GM23338 (cell line): ENCODE measurements around the gene S1PR2. TPM values are rescaled to one million over a fixed set of nuclear protein-coding genes. Genes with fewer than 3 reads are reported as not detected.

Experiments
- ATAC-seq: fragments of 200-7000 bp; cut with Tn5 transposase; 3 replicates; pipeline ENCODE4 v1.9.1; 2020
- DNase-seq: peaks from one replicate; pipeline ENCODE4 v3.0.0-alpha.2; 2015; ENCODE audit warnings: low spot score
- H2AFZ ChIP-seq: fragments of 200-600 bp; sonication (generic); 2 replicates; pipeline ENCODE4 v1.8.0; 2016; ENCODE audit warnings: antibody characterized with exemption, mild to moderate bottlenecking, moderate library complexity
- H3F3A ChIP-seq: fragments of 200-600 bp; sonication (generic); replicated peaks from 2 replicates; pipeline ENCODE4 v1.8.0; 2017; ENCODE audit warnings: antibody characterized with exemption, mixed run types, low read depth
- H3K27ac ChIP-seq: fragments of 200-600 bp; sonication (generic); 2 replicates; pipeline ENCODE4 v1.6.1; 2016; ENCODE audit warnings: low read depth
- H3K27me3 ChIP-seq: fragments of 200-600 bp; sonication (generic); 2 replicates; pipeline ENCODE4 v1.8.0; 2016; ENCODE audit warnings: mild to moderate bottlenecking, mixed run types, moderate library complexity; ENCODE audit not compliant: insufficient read depth
- H3K36me3 ChIP-seq: fragments of 200-600 bp; sonication (generic); 2 replicates; pipeline ENCODE4 v1.8.0; 2016; ENCODE audit warnings: mild to moderate bottlenecking; ENCODE audit not compliant: insufficient read depth
- H3K4me1 ChIP-seq: fragments of 200-600 bp; sonication (generic); 2 replicates; pipeline ENCODE4 v1.8.0; 2016; ENCODE audit warnings: mild to moderate bottlenecking, moderate library complexity; ENCODE audit not compliant: insufficient read depth
- H3K4me2 ChIP-seq: fragments of 200-600 bp; sonication (generic); 2 replicates; pipeline ENCODE4 v1.7.1; 2017; ENCODE audit warnings: mixed run types
- H3K4me3 ChIP-seq: fragments of 200-600 bp; sonication (generic); 2 replicates; pipeline ENCODE4 v1.6.1; 2016; ENCODE audit warnings: mixed run types
- H3K79me2 ChIP-seq: fragments of 200-600 bp; sonication (generic); replicated peaks from 2 replicates; pipeline ENCODE4 v1.8.0; 2017; ENCODE audit warnings: mild to moderate bottlenecking; ENCODE audit not compliant: insufficient read depth
- H3K9me2 ChIP-seq: fragments of 200-600 bp; sonication (generic); 2 replicates; pipeline ENCODE4 v1.8.0; 2017; ENCODE audit not compliant: insufficient read depth
- H4K20me1 ChIP-seq: fragments of 200-600 bp; sonication (generic); replicated peaks from 2 replicates; pipeline ENCODE4 v1.8.0; 2017; ENCODE audit warnings: mild to moderate bottlenecking; ENCODE audit not compliant: insufficient read depth
- H3K27ac Mint-ChIP-seq: 2 replicates; pipeline ENCODE4 v1.8.0; 2020; ENCODE audit warnings: inconsistent platforms, mild to moderate bottlenecking, moderate library complexity, mixed read lengths
- H3K27me3 Mint-ChIP-seq: 3 replicates; pipeline ENCODE4 v1.8.0; 2022; ENCODE audit warnings: low read depth, mild to moderate bottlenecking, moderate library complexity, mixed read lengths, inconsistent platforms; ENCODE audit not compliant: insufficient read depth, poor library complexity
- H3K36me3 Mint-ChIP-seq: 3 replicates; pipeline ENCODE4 v1.8.0; 2021; ENCODE audit warnings: low read depth, mild to moderate bottlenecking, inconsistent platforms, moderate library complexity, mixed read lengths
- H3K4me1 Mint-ChIP-seq: 3 replicates; pipeline ENCODE4 v1.8.0; 2020; ENCODE audit warnings: mild to moderate bottlenecking, inconsistent platforms, mixed read lengths
- H3K4me3 Mint-ChIP-seq: 3 replicates; pipeline ENCODE4 v1.8.0; 2021; ENCODE audit warnings: moderate library complexity, mild to moderate bottlenecking, inconsistent platforms, mixed read lengths
- H3K9me3 Mint-ChIP-seq: 3 replicates; pipeline ENCODE4 v1.8.0; 2020; ENCODE audit warnings: moderate library complexity, mild to moderate bottlenecking, inconsistent platforms, mixed read lengths
- ETS1 ChIP-seq: IDR thresholded peaks from 2 replicates; pipeline ENCODE4 v1.6.1; 2016; ENCODE audit warnings: antibody characterized with exemption
- EZH2 ChIP-seq: fragments of 200-600 bp; sonication (generic); IDR thresholded peaks from one replicate; pipeline ENCODE4 v1.8.0; 2017; ENCODE audit warnings: antibody characterized with exemption, mild to moderate bottlenecking, low read depth; ENCODE audit not compliant: unreplicated experiment
- EZH2phosphoT487 ChIP-seq: fragments of 200-600 bp; sonication (generic); IDR thresholded peaks from one replicate; pipeline ENCODE4 v1.8.1; 2018; ENCODE audit warnings: antibody characterized with exemption; ENCODE audit not compliant: unreplicated experiment
- ZNF114 ChIP-seq: fragments of 250-450 bp; sonication (Bioruptor Pico); IDR thresholded peaks from 2 replicates; pipeline ENCODE4 v1.5.0; 2020; ENCODE audit warnings: mild to moderate bottlenecking, moderate library complexity
- polyA plus RNA-seq: library from polyadenylated mRNA; unstranded; fragments of >200 nt; fragmentation: Nextera tagmentation; extraction: Ambion mirVana; gene quantifications from 2 replicates; pipeline ENCODE4 v1.2.1, GENCODE V29; 2016
- total RNA-seq: library from RNA; depleted of rRNA; stranded (reverse); fragments of >200 nt; shearing (Covaris generic); gene quantifications from 2 replicates; pipeline ENCODE4 v1.2.3, GENCODE V29; 2014
- TF ChIP-seq, protein P1 (sequence below), 2 experiments: fragments of 200-600 bp in 1 of 2; sonication (generic) in 1 of 2; conservative IDR thresholded peaks; 2 replicates each; pipeline versions ENCODE4 v1.5.1 to v1.6.1; 2016 to 2017; ENCODE audit warnings: antibody characterized with exemption in 2 of 2, low read depth in 2 of 2, mild to moderate bottlenecking in 2 of 2, moderate library complexity in 1 of 2
- TF ChIP-seq, protein P2 (sequence below): fragments of 250-450 bp; sonication (Bioruptor Pico); IDR thresholded peaks from 2 replicates; pipeline ENCODE4 v1.5.0; 2020; ENCODE audit warnings: mild to moderate bottlenecking, moderate library complexity
- TF ChIP-seq, protein P3 (sequence below): IDR thresholded peaks from one replicate; pipeline ENCODE4 v1.6.1; 2018; ENCODE audit warnings: antibody characterized with exemption; ENCODE audit not compliant: unreplicated experiment

The S1PR2 gene
- total and polyA plus RNA-seq, 2 experiments from 2014 or later, result 9.2 to 13.9 TPM

DNA sequence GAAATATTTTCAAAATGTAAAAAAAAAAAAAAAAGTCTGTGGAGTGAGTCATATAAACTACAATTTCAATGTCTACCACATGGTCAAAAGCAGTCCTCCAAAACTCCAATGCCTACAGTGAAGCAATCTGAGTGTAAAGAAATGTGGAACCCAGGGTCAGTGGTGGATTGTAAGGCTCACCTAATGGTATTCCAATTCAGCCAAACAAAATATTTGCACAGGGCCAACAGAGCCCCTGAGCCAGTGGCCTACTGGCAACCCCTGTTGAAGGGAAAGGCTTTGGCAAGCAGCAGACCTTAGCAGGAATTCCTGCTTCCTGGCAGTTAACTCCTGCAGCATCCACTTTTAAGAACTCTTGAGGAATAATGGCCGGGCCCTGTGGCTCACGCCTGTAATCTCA, 39.8 kb downstream of the S1PR2 start (continued):
- TF ChIP-seq, protein P1, sequence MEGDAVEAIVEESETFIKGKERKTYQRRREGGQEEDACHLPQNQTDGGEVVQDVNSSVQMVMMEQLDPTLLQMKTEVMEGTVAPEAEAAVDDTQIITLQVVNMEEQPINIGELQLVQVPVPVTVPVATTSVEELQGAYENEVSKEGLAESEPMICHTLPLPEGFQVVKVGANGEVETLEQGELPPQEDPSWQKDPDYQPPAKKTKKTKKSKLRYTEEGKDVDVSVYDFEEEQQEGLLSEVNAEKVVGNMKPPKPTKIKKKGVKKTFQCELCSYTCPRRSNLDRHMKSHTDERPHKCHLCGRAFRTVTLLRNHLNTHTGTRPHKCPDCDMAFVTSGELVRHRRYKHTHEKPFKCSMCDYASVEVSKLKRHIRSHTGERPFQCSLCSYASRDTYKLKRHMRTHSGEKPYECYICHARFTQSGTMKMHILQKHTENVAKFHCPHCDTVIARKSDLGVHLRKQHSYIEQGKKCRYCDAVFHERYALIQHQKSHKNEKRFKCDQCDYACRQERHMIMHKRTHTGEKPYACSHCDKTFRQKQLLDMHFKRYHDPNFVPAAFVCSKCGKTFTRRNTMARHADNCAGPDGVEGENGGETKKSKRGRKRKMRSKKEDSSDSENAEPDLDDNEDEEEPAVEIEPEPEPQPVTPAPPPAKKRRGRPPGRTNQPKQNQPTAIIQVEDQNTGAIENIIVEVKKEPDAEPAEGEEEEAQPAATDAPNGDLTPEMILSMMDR (conservative IDR thresholded peaks at IDR 0.05; ENCODE audit: low read depth in 2 of 2), result no peak
- TF ChIP-seq, protein P2, sequence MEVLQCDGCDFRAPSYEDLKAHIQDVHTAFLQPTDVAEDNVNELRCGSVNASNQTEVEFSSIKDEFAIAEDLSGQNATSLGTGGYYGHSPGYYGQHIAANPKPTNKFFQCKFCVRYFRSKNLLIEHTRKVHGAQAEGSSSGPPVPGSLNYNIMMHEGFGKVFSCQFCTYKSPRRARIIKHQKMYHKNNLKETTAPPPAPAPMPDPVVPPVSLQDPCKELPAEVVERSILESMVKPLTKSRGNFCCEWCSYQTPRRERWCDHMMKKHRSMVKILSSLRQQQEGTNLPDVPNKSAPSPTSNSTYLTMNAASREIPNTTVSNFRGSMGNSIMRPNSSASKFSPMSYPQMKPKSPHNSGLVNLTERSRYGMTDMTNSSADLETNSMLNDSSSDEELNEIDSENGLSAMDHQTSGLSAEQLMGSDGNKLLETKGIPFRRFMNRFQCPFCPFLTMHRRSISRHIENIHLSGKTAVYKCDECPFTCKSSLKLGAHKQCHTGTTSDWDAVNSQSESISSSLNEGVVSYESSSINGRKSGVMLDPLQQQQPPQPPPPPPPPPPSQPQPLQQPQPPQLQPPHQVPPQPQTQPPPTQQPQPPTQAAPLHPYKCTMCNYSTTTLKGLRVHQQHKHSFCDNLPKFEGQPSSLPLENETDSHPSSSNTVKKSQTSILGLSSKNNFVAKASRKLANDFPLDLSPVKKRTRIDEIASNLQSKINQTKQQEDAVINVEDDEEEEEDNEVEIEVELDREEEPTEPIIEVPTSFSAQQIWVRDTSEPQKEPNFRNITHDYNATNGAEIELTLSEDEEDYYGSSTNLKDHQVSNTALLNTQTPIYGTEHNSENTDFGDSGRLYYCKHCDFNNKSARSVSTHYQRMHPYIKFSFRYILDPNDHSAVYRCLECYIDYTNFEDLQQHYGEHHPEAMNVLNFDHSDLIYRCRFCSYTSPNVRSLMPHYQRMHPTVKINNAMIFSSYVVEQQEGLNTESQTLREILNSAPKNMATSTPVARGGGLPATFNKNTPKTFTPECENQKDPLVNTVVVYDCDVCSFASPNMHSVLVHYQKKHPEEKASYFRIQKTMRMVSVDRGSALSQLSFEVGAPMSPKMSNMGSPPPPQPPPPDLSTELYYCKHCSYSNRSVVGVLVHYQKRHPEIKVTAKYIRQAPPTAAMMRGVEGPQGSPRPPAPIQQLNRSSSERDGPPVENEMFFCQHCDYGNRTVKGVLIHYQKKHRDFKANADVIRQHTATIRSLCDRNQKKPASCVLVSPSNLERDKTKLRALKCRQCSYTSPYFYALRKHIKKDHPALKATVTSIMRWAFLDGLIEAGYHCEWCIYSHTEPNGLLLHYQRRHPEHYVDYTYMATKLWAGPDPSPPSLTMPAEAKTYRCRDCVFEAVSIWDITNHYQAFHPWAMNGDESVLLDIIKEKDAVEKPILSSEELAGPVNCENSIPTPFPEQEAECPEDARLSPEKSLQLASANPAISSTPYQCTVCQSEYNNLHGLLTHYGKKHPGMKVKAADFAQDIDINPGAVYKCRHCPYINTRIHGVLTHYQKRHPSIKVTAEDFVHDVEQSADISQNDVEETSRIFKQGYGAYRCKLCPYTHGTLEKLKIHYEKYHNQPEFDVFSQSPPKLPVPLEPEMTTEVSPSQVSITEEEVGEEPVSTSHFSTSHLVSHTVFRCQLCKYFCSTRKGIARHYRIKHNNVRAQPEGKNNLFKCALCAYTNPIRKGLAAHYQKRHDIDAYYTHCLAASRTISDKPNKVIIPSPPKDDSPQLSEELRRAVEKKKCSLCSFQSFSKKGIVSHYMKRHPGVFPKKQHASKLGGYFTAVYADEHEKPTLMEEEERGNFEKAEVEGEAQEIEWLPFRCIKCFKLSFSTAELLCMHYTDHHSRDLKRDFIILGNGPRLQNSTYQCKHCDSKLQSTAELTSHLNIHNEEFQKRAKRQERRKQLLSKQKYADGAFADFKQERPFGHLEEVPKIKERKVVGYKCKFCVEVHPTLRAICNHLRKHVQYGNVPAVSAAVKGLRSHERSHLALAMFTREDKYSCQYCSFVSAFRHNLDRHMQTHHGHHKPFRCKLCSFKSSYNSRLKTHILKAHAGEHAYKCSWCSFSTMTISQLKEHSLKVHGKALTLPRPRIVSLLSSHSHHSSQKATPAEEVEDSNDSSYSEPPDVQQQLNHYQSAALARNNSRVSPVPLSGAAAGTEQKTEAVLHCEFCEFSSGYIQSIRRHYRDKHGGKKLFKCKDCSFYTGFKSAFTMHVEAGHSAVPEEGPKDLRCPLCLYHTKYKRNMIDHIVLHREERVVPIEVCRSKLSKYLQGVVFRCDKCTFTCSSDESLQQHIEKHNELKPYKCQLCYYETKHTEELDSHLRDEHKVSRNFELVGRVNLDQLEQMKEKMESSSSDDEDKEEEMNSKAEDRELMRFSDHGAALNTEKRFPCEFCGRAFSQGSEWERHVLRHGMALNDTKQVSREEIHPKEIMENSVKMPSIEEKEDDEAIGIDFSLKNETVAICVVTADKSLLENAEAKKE (CRISPR knock-in tag), result no peak
- TF ChIP-seq ETS1, result no peak

DNA sequence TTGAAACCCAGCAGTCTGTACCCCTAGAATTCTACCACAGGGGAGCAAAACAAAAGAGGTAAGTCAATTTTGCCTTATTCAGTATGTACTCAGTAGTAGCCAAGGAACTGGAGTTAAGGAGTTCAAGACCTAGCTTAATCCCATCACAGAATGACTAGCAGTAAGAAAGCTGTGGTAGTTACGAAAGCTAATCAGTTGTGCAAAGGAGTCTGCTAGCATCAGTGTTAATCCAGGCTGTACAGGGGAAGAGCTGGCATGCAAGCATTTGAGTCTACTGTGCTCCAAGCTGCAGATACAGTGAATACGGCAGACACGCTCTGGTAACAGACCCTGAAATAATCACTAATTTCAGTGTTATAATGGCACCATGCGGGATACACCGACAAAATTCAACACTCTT, 41.1 kb downstream of the S1PR2 start:
- H3K36me3 Mint-ChIP-seq, result peaks cover 38% of the 10 kb centered on the region
- no peak overlapping the region for H3K4me3 Mint-ChIP-seq
- Histone ChIP-seq H3K27ac (peak overlapping the region; percentile 32; the same call in 1 of the 2 replicates), H3F3A (0 out of 2 replicates have a peak, but pooled peaks cover 6% of the 10 kb centered on the region), H3K79me2 (peaks cover 95% of the 10 kb centered on the region), H3K4me2 (no peak overlapping the region), H3K4me3 (no peak overlapping the region), H3K9me2 (no peaks in the 10 kb centered on the region), H3K4me1 (peaks cover 6% of the 10 kb centered on the region; the same call in 1 of the 2 replicates), H2AFZ (no peak overlapping the region), H3K36me3 (no peaks in the 10 kb centered on the region), H3K27me3 (no peaks in the 10 kb centered on the region), H4K20me1 (peaks cover 72% of the 10 kb centered on the region)
- H3K27me3 Mint-ChIP-seq, result peaks cover 5% of the 10 kb centered on the region
- no peak for ATAC-seq
- H3K9me3 Mint-ChIP-seq, result no peaks in the 10 kb centered on the region
- no peaks in the 10 kb centered on the region; the same call in 2 of the 3 replicates for H3K4me1 Mint-ChIP-seq
- H3K27ac Mint-ChIP-seq, result no peak overlapping the region
- no peak for DNase-seq
- no peak for TF ChIP-seq ZNF114
- TF ChIP-seq, protein P3, sequence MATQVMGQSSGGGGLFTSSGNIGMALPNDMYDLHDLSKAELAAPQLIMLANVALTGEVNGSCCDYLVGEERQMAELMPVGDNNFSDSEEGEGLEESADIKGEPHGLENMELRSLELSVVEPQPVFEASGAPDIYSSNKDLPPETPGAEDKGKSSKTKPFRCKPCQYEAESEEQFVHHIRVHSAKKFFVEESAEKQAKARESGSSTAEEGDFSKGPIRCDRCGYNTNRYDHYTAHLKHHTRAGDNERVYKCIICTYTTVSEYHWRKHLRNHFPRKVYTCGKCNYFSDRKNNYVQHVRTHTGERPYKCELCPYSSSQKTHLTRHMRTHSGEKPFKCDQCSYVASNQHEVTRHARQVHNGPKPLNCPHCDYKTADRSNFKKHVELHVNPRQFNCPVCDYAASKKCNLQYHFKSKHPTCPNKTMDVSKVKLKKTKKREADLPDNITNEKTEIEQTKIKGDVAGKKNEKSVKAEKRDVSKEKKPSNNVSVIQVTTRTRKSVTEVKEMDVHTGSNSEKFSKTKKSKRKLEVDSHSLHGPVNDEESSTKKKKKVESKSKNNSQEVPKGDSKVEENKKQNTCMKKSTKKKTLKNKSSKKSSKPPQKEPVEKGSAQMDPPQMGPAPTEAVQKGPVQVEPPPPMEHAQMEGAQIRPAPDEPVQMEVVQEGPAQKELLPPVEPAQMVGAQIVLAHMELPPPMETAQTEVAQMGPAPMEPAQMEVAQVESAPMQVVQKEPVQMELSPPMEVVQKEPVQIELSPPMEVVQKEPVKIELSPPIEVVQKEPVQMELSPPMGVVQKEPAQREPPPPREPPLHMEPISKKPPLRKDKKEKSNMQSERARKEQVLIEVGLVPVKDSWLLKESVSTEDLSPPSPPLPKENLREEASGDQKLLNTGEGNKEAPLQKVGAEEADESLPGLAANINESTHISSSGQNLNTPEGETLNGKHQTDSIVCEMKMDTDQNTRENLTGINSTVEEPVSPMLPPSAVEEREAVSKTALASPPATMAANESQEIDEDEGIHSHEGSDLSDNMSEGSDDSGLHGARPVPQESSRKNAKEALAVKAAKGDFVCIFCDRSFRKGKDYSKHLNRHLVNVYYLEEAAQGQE, result no peak
- no peak for TF ChIP-seq EZH2phosphoT487
- no peak for TF ChIP-seq EZH2
